Tongue (tissue), 2 donors: ENCODE results near the gene INSM2. TPM values are rescaled to one million over a fixed set of nuclear protein-coding genes. Genes with fewer than 3 reads are reported as not detected.
A peak's percentile ranks its signal among the peaks of the same experiment; 100 is the strongest.

Experiments
- DNase-seq: peaks from one replicate; pipeline ENCODE4 v3.0.0-alpha.2; 2015
- total RNA-seq: library from RNA; depleted of rRNA; stranded (reverse); fragments of >200 nt; gene quantifications from one replicate; pipeline ENCODE4 v1.2.3, GENCODE V29; 2014

INSM2 gene
- total RNA-seq: not detected

DNA sequence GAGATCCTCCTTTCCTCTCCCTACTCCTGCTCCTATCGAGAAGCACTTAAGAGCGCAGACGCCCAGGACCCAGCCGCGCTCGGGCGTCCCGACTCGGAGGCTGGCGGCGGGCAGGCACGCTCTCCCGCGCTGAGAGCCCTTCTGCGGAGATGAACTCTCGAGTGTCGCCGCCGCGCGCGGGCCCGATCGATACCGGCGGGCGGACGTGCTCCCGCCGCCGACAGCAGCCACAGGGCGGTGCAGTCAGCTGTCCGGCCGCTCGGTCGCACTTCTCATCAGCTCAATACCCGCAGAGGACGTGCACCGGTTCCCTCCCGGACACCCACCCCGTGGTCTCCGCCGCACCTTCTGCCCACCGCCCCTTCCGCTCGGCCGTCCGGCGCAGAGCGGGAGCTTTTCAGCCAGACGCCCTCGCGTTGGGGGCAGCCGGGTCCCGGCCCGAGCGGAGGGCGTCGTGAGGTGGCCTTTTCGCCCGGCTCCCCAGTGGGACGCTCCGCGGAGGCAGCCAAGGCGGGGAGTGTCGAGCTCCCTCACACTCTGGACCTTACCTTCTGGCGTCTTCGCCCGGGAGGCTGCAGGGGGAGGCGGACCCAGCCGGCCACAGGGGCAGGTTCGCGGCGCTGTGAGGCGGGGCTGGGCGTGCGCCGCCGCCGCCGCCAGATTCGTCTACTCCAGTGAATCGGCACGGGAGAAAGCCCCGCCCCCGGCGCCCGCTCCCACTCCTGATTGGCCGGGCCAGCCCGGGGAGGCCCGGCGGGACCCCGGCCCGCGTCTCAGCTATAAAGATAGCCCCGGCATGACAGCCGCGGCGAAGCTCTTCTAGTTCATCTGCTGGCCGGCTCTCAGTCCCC lies at the start of gene INSM2:
INSM2 (plus strand) TSS at position 808 of the 851 bp plus-strand sequence. CDS start 89 bp downstream, outside the sequence.
- DNase-seq: peak; percentile 71

GRCh38 chr14:35492569-35493014 lies 41.4 kb upstream of the INSM2 start:
- no peak for DNase-seq

DNA sequence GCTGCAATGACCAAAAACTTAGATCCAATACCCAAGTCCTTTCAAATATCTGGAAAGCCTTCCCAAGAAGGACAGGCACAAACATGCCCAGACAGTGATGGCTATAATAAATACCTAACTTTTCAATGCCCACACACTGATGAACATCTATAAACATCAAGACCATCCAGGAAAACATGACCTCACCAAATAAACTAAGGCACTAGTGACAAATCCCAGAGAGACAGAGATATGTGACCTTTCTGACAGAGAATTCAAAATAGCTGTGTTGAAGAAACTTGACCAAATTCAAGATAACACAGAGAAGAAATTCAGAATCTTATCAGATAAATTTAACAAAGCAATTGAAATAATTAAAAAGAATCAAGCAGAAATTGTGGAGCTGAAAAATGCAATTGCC lies 38.7 kb upstream of the INSM2 start:
- no peak for DNase-seq

- no peak for DNase-seq
Observed at GRCh38 chr14:35499180-35499579, 34.8 kb upstream of the INSM2 start.

- no peak for DNase-seq
Observed at GRCh38 chr14:35503646-35504045, 30.3 kb upstream of the INSM2 start.

DNA sequence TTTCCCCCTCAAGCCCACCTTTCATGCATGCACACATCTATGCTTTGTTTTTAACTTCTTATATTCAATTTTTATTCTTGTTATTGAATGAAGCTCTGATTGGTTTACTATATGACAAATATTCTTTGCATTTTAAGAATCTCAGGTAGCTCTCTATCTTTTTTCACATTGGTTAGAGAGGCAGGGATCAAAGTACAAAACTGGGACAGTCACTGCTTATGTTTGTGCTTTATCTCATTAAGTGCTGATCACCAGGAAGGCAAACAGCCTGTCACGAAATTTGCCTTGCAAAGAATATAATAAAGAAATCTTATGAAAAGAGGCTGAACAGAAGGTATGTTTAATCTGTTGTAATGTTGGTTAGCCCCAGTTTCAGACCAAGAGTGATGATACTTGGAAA lies 29.7 kb upstream of the INSM2 start:
- DNase-seq: no peak

- DNase-seq: no peak
Observed at GRCh38 chr14:35506461-35506860, 27.5 kb upstream of the INSM2 start.

GRCh38 chr14:35506927-35507326 lies 27.0 kb upstream of the INSM2 start:
- DNase-seq: no peak

DNA sequence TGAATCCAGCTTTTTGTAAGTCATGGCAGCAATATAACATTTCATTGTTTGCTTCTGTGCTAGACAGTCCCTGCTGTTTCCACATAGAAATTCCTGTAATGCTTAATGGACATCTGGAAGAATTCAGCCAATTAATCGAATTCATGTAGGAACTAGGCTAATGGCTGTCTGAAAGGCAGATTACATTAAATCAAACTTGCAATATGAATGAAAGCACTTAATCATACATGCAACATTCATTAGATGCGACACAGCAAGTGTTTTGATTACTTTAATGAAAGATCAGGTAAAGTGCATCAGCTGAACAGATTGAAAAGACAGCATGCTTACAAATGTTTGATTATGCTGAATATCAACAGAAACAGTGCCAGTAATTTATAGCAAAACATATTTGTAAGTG lies 24.1 kb upstream of the INSM2 start:
- no peak for DNase-seq

DNA sequence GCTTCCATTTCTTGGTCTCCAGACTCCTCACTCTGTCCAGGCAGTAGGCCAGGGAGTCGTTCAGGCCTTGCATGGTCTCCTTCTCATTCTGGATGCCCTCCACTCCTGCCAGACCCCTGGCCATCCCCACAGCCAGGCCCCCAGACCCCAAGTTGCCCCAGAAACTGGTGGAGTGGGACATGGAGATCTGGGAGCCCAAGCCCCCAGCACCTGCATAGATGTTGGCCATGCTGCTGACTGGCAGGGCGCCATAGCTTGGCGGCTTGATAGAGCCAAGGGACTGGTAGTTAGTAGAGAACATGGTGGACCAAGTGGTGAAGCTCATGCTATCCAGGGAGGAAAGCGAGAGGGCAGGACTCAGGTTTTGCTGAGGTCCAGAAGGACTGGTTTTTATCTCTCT lies 21.2 kb upstream of the INSM2 start:
- DNase-seq: no peak

DNA sequence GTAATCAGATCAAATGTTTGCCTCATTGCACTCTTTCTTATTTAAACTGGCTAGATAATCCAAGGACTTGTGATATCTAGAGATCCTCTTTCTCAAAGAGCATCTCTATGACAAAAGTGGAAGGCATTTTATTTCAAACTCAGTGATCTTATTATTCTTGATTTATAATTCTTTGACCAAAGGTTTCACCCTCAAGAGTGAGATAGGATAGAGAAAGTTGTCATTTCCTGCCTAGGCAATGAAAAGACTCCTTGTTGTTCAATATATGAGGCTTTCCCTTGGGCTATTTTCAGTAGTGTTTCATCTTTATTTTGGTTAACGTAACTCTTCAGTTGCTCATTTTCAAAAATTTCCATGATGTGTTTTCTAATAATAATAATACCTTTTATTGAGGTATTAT lies 18.0 kb upstream of the INSM2 start:
- DNase-seq: no peak

GRCh38 chr14:35519986-35520385 lies 14.0 kb upstream of the INSM2 start:
- DNase-seq: no peak

GRCh38 chr14:35525695-35526094 lies 8.3 kb upstream of the INSM2 start:
- no peak for DNase-seq

DNA sequence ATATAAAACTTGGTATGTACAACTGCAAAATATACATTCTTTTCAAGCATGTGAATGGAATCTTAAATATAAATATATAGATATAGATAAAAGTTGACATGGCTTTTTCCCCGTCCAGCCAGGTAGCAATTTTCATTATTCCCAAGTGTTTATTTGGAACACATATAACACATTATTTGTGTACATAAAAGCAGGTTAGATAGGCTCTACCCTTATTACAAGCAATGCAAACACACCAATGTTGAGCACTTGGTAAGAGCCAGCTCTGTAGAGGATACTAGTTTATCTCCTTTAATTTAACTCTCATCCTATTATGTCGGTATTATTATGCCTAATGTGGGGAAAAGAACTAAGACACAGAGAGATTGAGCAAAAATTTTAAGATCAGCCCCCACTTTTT lies 7.0 kb upstream of the INSM2 start:
- no peak for DNase-seq

DNA sequence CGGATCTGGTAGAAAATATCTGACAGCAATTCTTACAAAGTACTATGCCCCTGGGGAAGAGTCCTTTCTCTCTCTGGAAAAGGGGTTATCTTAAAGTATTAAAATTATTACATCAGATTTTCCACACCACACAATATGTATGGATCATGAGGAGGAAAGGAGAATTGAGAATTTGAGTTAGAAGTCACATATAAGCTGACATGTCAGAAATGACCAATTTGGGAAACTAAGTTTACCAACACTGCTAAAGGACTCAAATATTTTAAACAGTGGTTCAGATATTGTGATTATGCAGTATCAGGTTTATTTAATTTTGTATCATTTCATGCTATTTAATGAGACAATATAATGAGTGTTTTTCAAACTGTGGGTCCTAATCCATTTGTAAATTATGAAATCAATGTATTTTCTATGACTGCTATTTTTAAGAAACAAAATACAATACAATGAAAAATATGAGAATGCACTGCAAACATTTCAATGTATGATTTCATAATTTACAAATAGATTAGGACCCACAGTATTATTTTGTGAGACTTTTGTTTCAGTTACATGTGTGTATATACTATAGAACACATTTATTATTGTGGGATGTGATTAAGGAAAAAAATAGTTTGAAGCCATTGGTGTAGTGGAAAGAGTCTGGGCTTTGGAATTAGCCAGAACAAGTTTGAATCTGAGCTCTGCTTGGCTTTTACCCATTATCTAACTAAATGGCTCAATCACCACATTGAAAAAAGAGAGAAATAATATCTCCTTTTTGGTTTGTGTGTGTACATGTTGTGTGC lies 1.8 kb upstream of the INSM2 start:
- no peak for DNase-seq

- DNase-seq: no peak
Observed at GRCh38 chr14:35532783-35533356, 1.1 kb upstream of the INSM2 start.

- DNase-seq: no peak
Observed at GRCh38 chr14:35534208-35534872, 376 bp downstream of the INSM2 start.

DNA sequence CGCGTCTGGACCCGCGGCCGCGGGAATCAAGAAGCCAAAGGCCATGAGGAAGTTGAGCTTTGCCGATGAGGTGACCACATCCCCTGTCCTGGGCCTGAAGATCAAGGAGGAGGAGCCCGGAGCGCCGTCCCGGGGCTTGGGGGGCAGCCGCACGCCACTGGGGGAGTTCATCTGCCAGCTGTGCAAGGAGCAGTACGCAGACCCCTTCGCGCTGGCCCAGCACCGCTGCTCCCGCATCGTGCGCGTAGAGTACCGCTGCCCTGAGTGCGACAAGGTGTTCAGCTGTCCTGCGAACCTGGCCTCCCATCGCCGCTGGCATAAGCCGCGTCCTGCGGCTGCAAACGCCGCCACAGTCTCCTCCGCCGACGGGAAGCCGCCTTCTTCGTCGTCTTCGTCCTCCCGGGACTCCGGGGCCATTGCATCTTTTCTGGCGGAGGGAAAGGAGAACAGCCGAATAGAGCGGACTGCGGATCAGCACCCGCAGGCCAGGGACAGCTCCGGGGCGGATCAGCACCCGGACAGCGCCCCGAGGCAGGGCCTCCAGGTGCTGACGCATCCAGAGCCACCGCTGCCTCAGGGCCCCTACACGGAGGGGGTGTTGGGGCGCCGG lies 1.0 kb downstream of the INSM2 start:
- peak; percentile 86 for DNase-seq

DNA sequence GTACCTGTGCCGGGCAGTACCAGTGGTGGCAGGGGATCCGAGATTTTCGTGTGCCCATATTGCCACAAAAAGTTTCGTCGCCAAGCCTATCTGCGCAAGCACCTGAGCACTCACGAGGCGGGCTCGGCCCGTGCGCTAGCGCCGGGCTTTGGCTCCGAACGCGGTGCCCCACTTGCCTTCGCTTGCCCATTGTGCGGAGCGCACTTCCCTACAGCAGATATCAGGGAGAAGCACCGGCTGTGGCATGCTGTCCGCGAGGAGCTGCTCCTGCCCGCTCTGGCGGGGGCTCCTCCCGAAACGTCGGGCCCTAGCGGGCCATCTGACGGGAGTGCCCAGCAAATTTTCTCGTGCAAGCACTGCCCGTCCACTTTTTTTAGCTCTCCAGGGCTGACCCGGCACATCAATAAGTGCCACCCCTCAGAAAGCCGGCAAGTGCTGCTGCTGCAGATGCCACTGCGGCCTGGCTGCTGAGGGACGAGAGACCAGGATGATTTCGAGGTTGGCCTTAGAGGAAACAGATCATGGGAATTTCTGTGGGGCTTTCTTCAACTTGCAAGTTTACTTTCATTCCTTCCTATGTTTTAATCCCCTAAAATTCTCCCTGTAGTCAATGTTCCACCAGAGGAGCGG lies 1.6 kb downstream of the INSM2 start:
- DNase-seq: no peak

DNA sequence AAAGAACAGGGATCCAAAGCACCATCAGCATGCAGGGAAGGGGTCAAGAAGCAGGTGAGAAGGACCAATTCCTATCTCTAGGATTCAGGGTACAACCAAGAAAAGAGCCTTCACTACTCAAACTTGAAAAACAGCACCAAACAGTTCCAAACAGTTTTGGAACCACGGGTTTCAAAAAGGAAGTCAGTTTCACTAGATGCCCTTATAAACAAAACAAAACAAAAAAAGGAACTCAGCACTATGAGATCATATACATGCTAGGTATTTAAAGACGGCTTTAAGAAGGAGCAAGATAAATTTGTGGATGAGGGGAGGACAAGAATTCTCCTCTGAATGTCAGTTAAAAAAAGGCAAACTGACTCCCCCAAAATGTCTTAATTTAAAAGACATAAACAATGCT lies 6.0 kb downstream of the INSM2 start:
- DNase-seq: no peak

GRCh38 chr14:35543006-35543405 lies 9.0 kb downstream of the INSM2 start:
- DNase-seq: no peak

GRCh38 chr14:35549551-35549950 lies 15.6 kb downstream of the INSM2 start:
- no peak for DNase-seq
